NCI-H187 treated with DMSO at 0.1 percent for 48 hours (cell line): Measurements from ENCODE around the gene KCNJ16.

Experiments used
- DNase-seq: peaks from one replicate; lab custom pipeline; 2025; lab: John Stamatoyannopoulos, UW

Gene KCNJ16

DNA sequence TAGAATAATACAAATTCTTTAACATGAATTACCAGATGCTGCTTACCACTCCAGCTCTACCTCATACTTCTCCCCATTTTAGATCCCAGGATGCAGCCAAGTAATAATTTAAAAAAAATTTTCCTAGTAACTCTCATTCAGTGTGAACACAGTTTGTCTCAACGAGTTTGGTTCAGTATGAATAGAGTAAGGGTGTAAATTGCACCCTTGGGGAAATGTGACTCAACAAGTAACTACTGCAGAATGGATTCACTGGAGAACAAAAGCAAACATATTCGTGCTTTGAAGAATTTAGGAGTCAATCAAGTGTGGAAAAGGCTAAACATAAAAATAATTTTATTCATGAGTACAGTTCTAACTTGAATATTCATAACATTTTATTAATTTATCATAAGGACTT lies 23.0 kb downstream of the KCNJ16 start:
- no peak for DNase-seq

GRCh38 chr17:70099294-70099693 lies 24.3 kb downstream of the KCNJ16 start:
- no peak for DNase-seq

- no peak for DNase-seq
Observed at GRCh38 chr17:70099884-70100283, 24.9 kb downstream of the KCNJ16 start.

- DNase-seq = no peak
Observed at GRCh38 chr17:70100983-70101382, 26.0 kb downstream of the KCNJ16 start.

DNA sequence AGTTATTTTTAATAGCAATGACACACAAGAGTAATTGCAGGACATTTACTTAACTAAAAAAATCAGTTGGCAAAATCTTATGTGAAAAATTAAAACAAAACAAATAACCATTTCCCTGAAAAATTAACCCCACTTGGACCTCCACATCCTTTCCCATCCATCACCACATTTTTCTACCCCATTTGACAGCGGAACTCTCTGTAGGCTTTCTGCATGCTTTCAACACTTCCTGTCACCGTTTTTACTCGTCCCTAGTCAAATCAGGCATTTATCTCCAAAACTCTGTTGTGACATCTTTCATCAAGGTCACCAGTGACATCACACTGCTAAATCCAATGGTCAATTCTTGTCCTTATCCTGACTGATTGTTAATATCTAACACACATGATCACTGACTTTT lies 27.5 kb downstream of the KCNJ16 start:
- DNase-seq = no peak

GRCh38 chr17:70104791-70105523 lies 29.9 kb downstream of the KCNJ16 start:
- no peak for DNase-seq

GRCh38 chr17:70105641-70106040 lies 30.6 kb downstream of the KCNJ16 start:
- no peak for DNase-seq

DNA sequence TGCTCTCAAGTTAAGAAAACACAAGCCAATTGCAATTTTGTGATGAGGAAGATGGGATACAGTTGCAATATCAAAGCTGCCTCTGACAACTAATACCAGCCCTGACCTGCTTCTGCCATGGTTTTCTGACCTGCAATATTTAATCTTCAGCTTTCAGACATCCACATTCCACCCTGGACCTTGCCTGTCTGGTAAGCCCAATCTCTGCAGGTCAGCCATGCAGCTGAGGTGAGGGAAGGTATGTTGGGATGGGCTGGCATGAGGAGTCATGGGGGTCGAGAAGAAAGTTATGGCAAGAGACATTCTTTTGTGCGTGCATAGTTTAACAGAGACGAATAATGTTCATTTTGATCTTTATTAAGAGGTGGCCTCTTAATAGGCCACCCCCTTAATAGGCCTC lies 31.5 kb downstream of the KCNJ16 start:
- no peak for DNase-seq

- no peak for DNase-seq
Observed at GRCh38 chr17:70107441-70107840, 32.4 kb downstream of the KCNJ16 start.

- DNase-seq = no peak
Observed at GRCh38 chr17:70107904-70108565, 33.0 kb downstream of the KCNJ16 start.

GRCh38 chr17:70109497-70109896 lies 34.5 kb downstream of the KCNJ16 start:
- DNase-seq = no peak

- DNase-seq = no peak
Observed at GRCh38 chr17:70110443-70110880, 35.4 kb downstream of the KCNJ16 start.

DNA sequence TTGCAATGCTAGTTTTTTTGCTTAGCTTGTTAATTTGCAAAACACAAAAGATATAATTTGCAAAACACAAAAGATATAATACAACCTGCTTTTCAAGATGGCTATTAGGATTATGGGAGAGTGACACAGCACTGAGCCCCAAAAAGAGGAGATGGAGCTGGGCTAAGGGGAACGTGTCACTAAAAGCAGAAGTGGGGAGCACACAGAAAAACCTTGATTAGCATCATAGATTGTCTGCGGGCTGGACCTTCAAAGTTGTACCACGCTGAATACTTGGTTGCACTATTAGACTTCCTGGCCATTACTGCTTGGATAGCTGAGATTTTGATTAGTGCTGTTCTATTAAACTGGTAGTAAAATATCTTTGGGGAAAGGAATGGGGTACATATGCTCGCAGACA lies 36.2 kb downstream of the KCNJ16 start:
- no peak for DNase-seq

DNA sequence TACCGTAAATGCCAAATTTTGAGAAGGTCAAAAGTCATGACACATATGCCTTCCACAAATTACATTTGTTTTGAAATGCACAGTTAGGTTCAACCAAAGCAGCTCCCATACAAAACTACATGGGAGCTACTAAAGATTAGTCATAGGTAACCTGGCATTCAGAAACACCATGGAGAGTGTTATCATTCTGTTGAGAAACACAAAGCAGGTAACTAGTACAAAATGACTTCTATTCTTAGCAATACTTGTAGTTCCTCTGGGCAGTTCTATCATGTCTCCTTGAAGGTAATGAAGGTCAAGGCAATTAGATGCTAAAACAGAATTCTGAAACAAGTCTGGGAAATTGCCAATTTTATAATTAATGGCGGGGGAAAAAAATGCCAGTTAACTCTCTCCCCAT lies 39.4 kb downstream of the KCNJ16 start:
- DNase-seq = no peak

GRCh38 chr17:70115126-70115525 lies 40.1 kb downstream of the KCNJ16 start:
- no peak for DNase-seq

DNA sequence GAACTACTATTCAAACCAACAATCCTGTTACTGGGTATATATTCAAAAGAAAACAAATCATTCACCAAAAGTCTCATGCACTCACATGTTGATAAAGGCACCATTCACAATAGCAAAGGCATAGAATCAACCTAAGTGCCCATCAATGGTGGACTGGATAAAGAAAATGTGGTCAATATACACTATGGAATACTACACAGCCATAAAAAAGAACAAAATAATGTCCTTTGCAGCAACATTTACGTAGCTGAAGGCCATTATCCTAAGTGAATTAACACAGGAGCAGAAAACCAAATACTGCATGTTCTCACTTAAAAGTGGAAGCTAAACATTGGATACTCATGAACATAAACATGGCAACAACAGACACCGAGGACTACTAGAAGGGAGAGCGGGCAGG lies 41.9 kb downstream of the KCNJ16 start:
- no peak for DNase-seq

GRCh38 chr17:70119545-70119944 lies 44.5 kb downstream of the KCNJ16 start:
- no peak for DNase-seq

GRCh38 chr17:70119983-70120382 lies 45.0 kb downstream of the KCNJ16 start:
- DNase-seq = no peak

DNA sequence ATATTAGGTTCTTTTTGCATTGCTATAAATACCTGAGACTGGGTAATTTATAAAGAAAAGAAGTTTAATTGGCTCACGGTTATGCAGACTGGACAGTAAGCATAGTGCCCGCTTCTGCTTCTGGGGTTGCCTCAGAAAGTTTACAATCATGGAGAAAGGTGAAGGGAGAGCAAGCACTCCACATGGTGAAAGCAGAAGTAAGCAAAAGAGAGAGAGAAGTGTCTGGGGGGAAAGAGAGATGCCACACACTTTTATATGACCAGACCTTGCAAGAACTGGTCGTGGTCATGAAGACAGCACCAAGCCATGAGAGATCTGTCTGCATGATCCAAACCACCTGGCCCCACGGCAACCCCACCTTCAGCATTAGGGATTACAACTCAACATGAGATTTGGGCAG lies 45.4 kb downstream of the KCNJ16 start:
- DNase-seq = no peak

DNA sequence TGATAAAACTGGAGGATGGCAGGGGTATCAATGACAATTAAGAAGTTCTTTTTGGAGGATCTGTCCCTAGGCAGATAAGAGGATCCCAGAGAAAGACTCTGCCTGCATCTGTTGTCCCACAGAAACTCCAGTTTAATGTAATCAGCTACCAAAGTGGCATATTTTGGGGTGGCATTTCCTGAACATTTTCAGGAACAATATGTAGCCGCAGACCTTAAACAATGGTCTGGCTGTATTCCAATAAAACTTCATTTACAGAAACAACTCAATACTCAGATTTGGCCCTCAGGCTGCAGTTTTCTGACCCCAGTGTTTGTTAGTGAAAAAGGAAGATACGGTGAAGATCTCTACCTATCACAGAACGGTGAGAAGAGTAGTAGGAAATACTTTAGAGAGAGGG lies 46.1 kb downstream of the KCNJ16 start:
- no peak for DNase-seq

DNA sequence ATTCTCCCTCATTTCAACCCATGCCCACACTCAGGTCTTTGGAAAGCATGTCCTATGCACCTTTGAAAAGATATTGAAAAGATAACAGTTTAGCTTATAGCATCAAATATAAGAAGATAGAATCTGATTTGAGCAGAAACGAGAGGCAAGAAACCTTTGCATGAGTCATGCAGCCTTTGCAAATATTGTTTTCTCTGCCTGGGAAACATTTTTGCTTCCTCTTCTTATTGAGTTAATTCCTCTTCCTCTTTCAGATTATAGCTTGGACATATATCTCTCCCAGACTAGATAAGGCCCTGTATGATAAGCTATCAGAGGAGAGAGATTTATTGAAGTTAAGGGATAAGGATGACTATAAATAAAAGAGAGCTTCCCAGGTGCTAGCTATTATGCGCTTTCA lies 48.2 kb downstream of the KCNJ16 start:
- no peak for DNase-seq

DNA sequence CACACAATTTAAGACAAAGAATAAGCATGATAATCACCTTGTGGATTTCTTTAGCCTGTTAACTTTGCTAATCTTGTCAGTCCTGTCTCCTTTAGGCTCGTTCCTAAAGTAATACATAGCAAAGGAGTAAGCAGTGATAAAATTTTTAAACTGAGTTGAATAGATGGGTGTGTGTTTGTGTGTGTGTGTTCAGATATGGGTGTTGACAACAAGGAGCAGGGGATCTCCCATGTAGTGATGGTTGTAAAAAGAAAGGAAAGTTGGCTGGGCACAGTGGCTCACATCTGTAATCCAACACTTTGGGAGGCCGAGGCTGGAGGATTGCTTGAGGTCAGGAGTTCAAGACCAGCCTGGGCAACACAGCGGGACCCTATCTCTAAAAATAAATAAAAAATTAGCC lies 49.7 kb downstream of the KCNJ16 start:
- DNase-seq = no peak

DNA sequence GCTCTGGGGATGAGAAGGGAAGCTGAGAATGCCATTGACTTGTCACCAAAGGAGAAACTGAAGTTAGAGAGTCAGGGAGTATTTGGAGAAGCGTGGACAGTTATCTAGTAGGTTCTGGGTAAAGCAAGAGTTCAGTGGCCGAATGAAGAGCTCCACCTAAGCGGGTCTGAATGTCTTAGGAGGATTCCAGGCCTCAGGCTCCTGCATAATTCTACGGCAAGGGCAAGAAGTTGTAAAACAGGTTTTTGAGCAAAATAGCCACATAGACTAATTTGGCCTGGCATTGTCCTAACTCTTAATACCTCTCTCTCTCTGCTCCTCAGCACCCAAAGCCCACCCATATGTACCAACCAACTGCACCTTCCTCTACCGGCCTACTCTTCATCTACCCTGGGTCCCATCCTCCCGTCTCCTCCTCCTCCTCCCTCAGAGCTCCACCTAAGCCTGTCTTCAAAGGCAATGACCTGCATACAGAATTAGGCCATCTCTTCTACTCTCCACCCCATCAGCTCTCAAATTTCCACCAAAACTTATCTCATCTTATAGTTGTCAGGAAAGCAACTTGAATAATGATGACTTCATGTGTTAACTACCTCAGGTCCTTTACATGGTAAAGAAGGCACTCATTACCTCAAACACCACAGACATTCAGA lies 52.3 kb downstream of the KCNJ16 start:
- DNase-seq = no peak
